T-cell (primary cell): ENCODE data around the gene MSMB. TPM values are rescaled to one million over a fixed set of nuclear protein-coding genes. Genes with fewer than 3 reads are reported as not detected.

ENCODE experiments used
- ATAC-seq, 4 experiments: fragments of 200-7000 bp in 3 of 4; fragments of 150-1000 bp in 1 of 4; cut with Tn5 transposase; replicated peaks in 1 of 4; 1 replicate in 3 of 4; 2 replicates in 1 of 4; pipeline ENCODE4 v1.10.0; 2021; ENCODE audit warnings: moderate library complexity in 3 of 4, mild to moderate bottlenecking in 2 of 4, moderate number of reproducible peaks in 1 of 4
- CTCF ChIA-PET, 2 donors: fragments of 300-600 bp; sonication (Branson Sonifier 250); formaldehyde crosslinking; loops; one replicate each; lab custom pipeline; 2022; ENCODE audit warnings: antibody characterized with exemption in 2 of 2; lab: Charles Lee
- POLR2A ChIA-PET, 2 donors: fragments of 300-600 bp; sonication (Branson Sonifier 250); formaldehyde crosslinking; loops; one replicate each; lab custom pipeline; 2022; ENCODE audit warnings: antibody characterized with exemption in 2 of 2; lab: Charles Lee
- DNase-seq, 35 experiments: peaks; one replicate each; pipeline versions ENCODE4 v3.0.0 to v3.0.0-alpha.2; 2013 to 2023
- H3K27ac ChIP-seq: one replicate; pipeline ENCODE4 v1.5.1; 2013; ENCODE audit warnings: low read length
- H3K27me3 ChIP-seq, 2 experiments: replicated peaks in 1 of 2; 1 replicate in 1 of 2; 2 replicates in 1 of 2; pipeline versions ENCODE4 v1.6.1 to v1.7.0; 2013; ENCODE audit warnings: low read length in 1 of 2, mixed read lengths in 1 of 2; ENCODE audit not compliant: control insufficient read depth in 2 of 2, insufficient read depth in 2 of 2; ENCODE audit errors: extremely low read depth in 1 of 2
- H3K36me3 ChIP-seq, 2 donors: 1 replicate in 1 of 2; 2 replicates in 1 of 2; pipeline versions ENCODE4 v1.6.1 to v1.7.0; 2013; ENCODE audit warnings: low read length in 1 of 2; ENCODE audit not compliant: control insufficient read depth in 2 of 2, insufficient read depth in 1 of 2; ENCODE audit errors: extremely low read depth in 1 of 2
- H3K4me1 ChIP-seq, 2 experiments: 1 replicate in 1 of 2; 2 replicates in 1 of 2; pipeline versions ENCODE4 v1.6.1 to v1.7.0; 2013; ENCODE audit warnings: low read length in 2 of 2, mixed read lengths in 1 of 2; ENCODE audit not compliant: insufficient read depth in 2 of 2, control insufficient read depth in 1 of 2; ENCODE audit errors: extremely low read depth in 1 of 2
- H3K4me3 ChIP-seq, 2 donors: 1 replicate in 1 of 2; 2 replicates in 1 of 2; pipeline versions ENCODE4 v1.5.1 to v1.7.0; 2013; ENCODE audit warnings: mild to moderate bottlenecking in 2 of 2, low read length in 1 of 2, moderate library complexity in 1 of 2; ENCODE audit not compliant: control insufficient read depth in 1 of 2; ENCODE audit errors: extremely low read depth in 1 of 2
- H3K9me3 ChIP-seq: 2 replicates; pipeline ENCODE4 v1.7.0; 2013
- H3K27ac Mint-ChIP-seq, 2 donors: one replicate each; pipeline ENCODE4 v1.8.0; 2020 to 2021; ENCODE audit warnings: mild to moderate bottlenecking in 2 of 2, mixed read lengths in 2 of 2
- H3K27me3 Mint-ChIP-seq, 2 donors: one replicate each; pipeline ENCODE4 v1.8.0; 2021 to 2022; ENCODE audit warnings: mixed read lengths in 2 of 2
- H3K36me3 Mint-ChIP-seq: one replicate; pipeline ENCODE4 v1.8.0; 2021; ENCODE audit warnings: mixed read lengths
- H3K4me1 Mint-ChIP-seq, 3 donors: one replicate each; pipeline ENCODE4 v1.8.0; 2020 to 2022; ENCODE audit warnings: mixed read lengths in 3 of 3, mild to moderate bottlenecking in 1 of 3
- H3K4me3 Mint-ChIP-seq, 3 donors: one replicate each; pipeline ENCODE4 v1.8.0; 2020 to 2022; ENCODE audit warnings: mild to moderate bottlenecking in 3 of 3, mixed read lengths in 3 of 3, moderate library complexity in 3 of 3
- H3K9me3 Mint-ChIP-seq, 3 donors: one replicate each; pipeline ENCODE4 v1.8.0; 2020 to 2022; ENCODE audit warnings: mixed read lengths in 3 of 3
- WGBS: methylation state at CpG from one replicate; pipeline ENCODE4 v1.1.5; 2013; ENCODE audit warnings: missing lambda C conversion rate; ENCODE audit not compliant: insufficient coverage; 5-methylcytosine and 5-hydroxymethylcytosine counted together
- total RNA-seq, 35 experiments: library from RNA in 6 of 35; stranded (reverse) in 6 of 35; fragments of 120-200 nt in 1 of 35; gene quantifications; one replicate each; pipeline versions ENCODE4 v1.2.1 to v1.2.4 and lab custom pipeline; 2013 to 2026

The MSMB gene
- total RNA-seq, 5 donors from 2014 or later (not counting 1 experiment from before 2014, with no cell fraction given) = not detected

DNA sequence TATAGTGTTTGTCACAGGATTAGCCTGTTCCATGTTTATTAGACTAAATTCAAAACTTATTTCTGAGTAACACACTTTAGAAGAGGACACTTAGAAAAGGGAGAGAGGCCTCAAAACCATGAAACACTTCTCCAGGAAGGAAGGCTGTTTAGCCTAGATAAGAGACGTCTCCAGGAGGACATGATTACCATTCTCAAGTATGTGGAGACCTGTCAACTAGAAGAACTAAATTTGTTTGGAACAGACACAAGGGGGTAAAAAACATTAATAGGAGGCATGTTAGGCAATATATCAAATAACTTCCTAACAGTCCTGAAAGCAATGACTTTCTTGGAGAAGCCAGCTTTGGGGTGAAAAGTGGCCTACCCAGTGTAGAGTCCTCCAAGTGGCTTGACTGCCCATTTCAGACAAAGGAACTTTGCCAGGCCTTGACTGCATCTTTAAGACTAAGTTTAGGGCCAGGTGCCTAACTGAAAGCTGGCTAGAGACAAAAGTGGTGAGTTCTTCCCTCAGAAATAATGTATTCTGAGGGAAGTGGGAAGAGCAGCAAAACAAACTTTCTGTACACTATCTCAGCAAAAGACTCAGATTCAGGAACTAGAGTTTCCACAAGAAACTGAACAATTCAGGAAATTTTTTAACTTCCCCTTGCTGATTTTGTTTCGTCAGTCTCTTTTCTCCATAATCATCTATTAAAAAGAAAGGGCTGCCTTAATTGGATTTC is 27.5 kb downstream of the MSMB start:
- peaks cover 61 to 73% (median 66%) of the 10 kb centered on the region in 3 donors for H3K4me1 Mint-ChIP-seq
- Histone ChIP-seq H3K36me3 (peaks cover 5 to 28% of the 10 kb centered on the region in 2 donors), H3K9me3 (no peaks in the 10 kb centered on the region), H3K27me3 (no peaks in the 10 kb centered on the region), H3K4me1 (peaks cover 13 to 27% of the 10 kb centered on the region in 2 experiments), H3K4me3 (no peak overlapping the region), H3K27ac (no peak overlapping the region)
- no peak for ATAC-seq
- CTCF ChIA-PET = interaction anchor here (0.6 to 1.5 kb wide), 2 partner anchors 11 to 783 kb away, joined by 5 to 11 read pairs; partner anchors contain the start of gene NCOA4 (in 1 of the 2)
- H3K27me3 Mint-ChIP-seq = no peaks in the 10 kb centered on the region
- H3K9me3 Mint-ChIP-seq = no peaks in the 10 kb centered on the region
- peaks cover 13% of the 10 kb centered on the region for H3K36me3 Mint-ChIP-seq
- no peak overlapping the region for H3K4me3 Mint-ChIP-seq
- 100% methylated on average over 1 of the region's 2 CpGs for WGBS
- POLR2A ChIA-PET = no interaction called here
- H3K27ac Mint-ChIP-seq = peak overlapping the region; percentile 5 to 84
- DNase-seq = no peak

DNA sequence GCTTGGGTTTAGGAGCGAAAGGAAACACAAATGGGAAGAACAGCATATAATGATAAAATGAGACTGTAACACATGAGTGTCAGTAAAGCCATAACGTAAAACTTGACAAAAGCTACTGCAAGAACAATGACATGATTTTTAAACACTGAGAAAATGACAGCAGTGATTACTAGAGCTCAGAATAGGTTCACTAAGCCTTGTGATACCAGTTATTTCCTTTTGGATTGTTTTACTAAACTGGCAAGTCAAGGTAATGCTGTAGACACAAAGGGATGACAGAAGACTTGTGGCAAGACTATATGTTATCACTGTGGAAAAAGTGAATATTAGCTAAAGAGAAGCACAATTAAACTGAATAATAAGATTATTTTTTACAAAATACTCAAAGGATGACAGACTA is 28.3 kb downstream of the MSMB start:
- ChIA-PET POLR2A (interaction anchor here in 1 of 2 donors (1.0 kb wide), 1 partner anchor 44 kb away, joined by 3 read pairs; no protein-coding TSS in a partner anchor), CTCF (interaction anchor here in 1 of 2 donors (0.8 to 0.9 kb wide), 2 partner anchors 9 to 11 kb away, joined by 3 read pairs; no protein-coding TSS in a partner anchor)
- Mint-ChIP-seq H3K27ac (peak overlapping the region in 1 of 2 donors; percentile 56), H3K4me1 (peaks cover 56 to 65% (median 60%) of the 10 kb centered on the region in 3 donors), H3K36me3 (peaks cover 15% of the 10 kb centered on the region), H3K9me3 (no peaks in the 10 kb centered on the region), H3K27me3 (no peaks in the 10 kb centered on the region), H3K4me3 (no peak overlapping the region)
- WGBS = 100% methylated on average over 1 of the region's 2 CpGs
- Histone ChIP-seq H3K4me3 (no peak overlapping the region), H3K36me3 (peaks cover 7 to 36% of the 10 kb centered on the region in 2 donors), H3K27ac (no peak overlapping the region), H3K4me1 (peaks cover 11 to 21% of the 10 kb centered on the region in 2 experiments), H3K27me3 (no peaks in the 10 kb centered on the region), H3K9me3 (no peaks in the 10 kb centered on the region)
- no peak for ATAC-seq
- DNase-seq = no peak

DNA sequence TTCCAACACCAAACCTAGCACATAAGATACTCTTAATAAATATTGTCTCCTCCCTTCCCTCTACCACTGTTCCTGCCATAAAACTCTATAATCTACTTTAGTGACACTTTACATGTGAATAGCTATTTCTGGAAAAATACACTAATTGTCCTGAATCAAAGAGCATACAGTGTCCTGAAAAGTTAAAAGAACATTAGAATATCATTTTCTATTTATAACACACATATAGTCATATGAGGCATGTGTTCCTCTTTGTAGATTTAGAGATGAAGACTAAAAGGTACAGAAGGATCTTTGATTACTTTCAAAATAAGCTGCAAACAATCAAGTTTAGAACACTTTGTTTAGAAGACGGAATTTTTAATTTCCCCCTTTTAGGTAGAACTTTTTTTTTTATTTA is 29.3 kb downstream of the MSMB start:
- Mint-ChIP-seq H3K9me3 (no peaks in the 10 kb centered on the region), H3K27ac (peak overlapping the region; percentile 29 to 62), H3K27me3 (no peaks in the 10 kb centered on the region), H3K4me3 (no peak overlapping the region), H3K4me1 (peaks cover 47 to 57% (median 52%) of the 10 kb centered on the region in 3 donors), H3K36me3 (peaks cover 16% of the 10 kb centered on the region)
- H3K9me3 ChIP-seq = no peaks in the 10 kb centered on the region
- no CpG with 5 or more reads among the region's 1 CpG for WGBS
- no peak overlapping the region for H3K4me3 ChIP-seq
- DNase-seq (no peak), ATAC-seq (no peak)
- CTCF ChIA-PET = no interaction called here
- H3K36me3 ChIP-seq = peaks cover 8 to 44% of the 10 kb centered on the region in 2 donors
- POLR2A ChIA-PET = interaction anchor here in 1 of 2 donors (0.5 kb wide), 1 partner anchor 12 kb away, joined by 3 read pairs; no protein-coding TSS in a partner anchor
- H3K27ac ChIP-seq = no peak overlapping the region
- peaks cover 8 to 16% of the 10 kb centered on the region in 2 experiments for H3K4me1 ChIP-seq
- H3K27me3 ChIP-seq = no peaks in the 10 kb centered on the region

DNA sequence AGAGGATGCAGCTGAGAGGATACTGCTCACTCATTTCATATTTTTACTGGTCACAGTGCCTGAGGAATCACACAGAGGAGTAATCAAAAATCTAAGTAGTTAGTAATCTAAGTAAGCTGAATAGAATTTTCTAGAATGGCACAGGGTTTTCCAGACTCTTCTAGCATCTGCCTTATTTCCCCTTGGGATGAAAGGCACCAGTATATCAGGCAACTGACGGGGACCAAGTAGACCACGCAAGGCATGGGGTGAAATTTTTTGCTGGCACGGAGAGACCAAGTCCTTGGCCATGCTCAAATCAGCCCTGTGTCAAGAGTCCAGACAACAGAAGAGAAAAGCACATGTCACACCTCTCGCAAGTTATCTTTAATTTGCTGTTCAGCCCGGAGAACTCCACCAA is 29.9 kb downstream of the MSMB start:
- Mint-ChIP-seq H3K9me3 (no peaks in the 10 kb centered on the region), H3K27me3 (no peaks in the 10 kb centered on the region), H3K4me3 (no peak overlapping the region), H3K36me3 (peaks cover 16% of the 10 kb centered on the region), H3K27ac (peak overlapping the region in 1 of 2 donors; percentile 34), H3K4me1 (peaks cover 41 to 52% (median 48%) of the 10 kb centered on the region in 3 donors)
- H3K27ac ChIP-seq = no peak overlapping the region
- no peak overlapping the region for H3K4me3 ChIP-seq
- H3K36me3 ChIP-seq = peaks cover 11 to 49% of the 10 kb centered on the region in 2 donors
- no peak for ATAC-seq
- peaks cover 8 to 16% of the 10 kb centered on the region in 2 experiments for H3K4me1 ChIP-seq
- ChIA-PET CTCF (interaction anchor here in 1 of 2 donors (0.5 kb wide), 1 partner anchor 9 kb away, joined by 4 read pairs; no protein-coding TSS in a partner anchor), POLR2A (interaction anchor here in 1 of 2 donors (0.5 kb wide), 1 partner anchor 13 kb away, joined by 3 read pairs; no protein-coding TSS in a partner anchor)
- WGBS = 100% methylated on average over 3 of the region's 5 CpGs
- no peaks in the 10 kb centered on the region for H3K9me3 ChIP-seq
- no peak for DNase-seq
- H3K27me3 ChIP-seq = no peaks in the 10 kb centered on the region

DNA sequence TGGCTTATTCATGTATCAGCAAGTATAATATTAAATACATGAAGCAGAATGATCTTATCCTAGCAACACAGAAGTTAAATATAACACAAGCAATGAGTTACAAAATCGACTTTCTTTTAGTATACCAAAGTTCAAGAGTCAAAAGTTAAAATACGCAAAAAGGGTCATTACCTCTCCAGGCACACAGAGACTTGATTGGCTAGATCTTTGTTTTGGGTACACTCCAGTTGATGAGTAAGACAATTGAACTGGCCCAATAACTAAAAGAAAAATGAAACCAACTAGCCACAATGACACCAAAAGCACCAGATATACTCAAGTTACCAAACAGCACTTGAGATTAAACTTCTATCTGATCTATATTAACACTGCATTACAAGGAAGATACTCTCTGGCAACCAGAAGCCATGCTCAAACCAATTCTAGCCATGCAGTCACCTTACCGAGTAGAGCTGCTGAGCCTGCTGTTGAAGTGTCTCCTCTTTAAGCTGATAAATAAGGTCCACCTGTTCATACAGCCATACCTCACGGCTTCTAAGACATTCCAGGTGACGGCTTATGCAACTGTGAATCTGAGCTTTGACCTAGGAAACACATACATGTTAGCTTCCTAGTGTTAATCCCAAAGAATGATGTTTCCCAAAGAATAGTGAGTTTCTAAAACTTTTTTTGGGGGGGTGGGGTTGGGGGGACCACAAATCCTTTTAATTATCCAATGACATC is 31.2 kb downstream of the MSMB start:
- no peak for ATAC-seq
- no peaks in the 10 kb centered on the region for H3K27me3 ChIP-seq
- ChIA-PET CTCF (interaction anchor here in 1 of 2 donors (0.5 kb wide), 1 partner anchor 10 kb away, joined by 3 read pairs; no protein-coding TSS in a partner anchor), POLR2A (no interaction called here)
- peaks cover 29 to 39% (median 34%) of the 10 kb centered on the region in 3 donors for H3K4me1 Mint-ChIP-seq
- H3K4me3 ChIP-seq = no peak overlapping the region
- H3K36me3 Mint-ChIP-seq = peaks cover 25% of the 10 kb centered on the region
- H3K27me3 Mint-ChIP-seq = no peaks in the 10 kb centered on the region
- H3K36me3 ChIP-seq = peaks cover 14 to 62% of the 10 kb centered on the region in 2 donors
- 100% methylated on average over 1 of the region's 5 CpGs for WGBS
- no peak overlapping the region for H3K27ac ChIP-seq
- H3K4me1 ChIP-seq = peaks cover 1 to 10% of the 10 kb centered on the region in 2 experiments
- no peaks in the 10 kb centered on the region for H3K9me3 Mint-ChIP-seq
- H3K4me3 Mint-ChIP-seq = no peak overlapping the region
- H3K9me3 ChIP-seq = no peaks in the 10 kb centered on the region
- no peak for DNase-seq
- peak overlapping the region in 1 of 2 donors; percentile 62 for H3K27ac Mint-ChIP-seq

DNA sequence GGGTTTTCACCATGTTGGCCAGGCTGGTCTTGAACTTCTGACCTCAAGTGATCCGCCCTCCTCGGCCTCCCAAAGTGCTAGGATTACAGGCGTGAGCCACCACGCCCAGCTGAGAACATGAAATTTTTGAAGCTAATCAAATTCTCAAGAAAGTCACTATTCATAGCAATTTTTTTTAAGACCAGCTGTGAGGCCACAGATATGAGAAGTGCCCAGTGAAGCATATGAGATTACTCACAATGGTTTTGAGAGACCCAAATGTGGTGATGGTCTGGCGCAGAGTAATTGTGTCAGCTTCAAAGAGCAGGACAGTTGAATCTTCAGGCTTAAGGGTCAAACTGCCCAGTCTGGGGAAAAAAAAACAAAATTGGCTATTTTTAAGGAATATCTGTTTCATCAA is 31.9 kb downstream of the MSMB start:
- Mint-ChIP-seq H3K4me3 (no peak overlapping the region), H3K27me3 (no peaks in the 10 kb centered on the region), H3K4me1 (peaks cover 23 to 33% (median 28%) of the 10 kb centered on the region in 3 donors), H3K36me3 (peaks cover 31% of the 10 kb centered on the region), H3K9me3 (no peaks in the 10 kb centered on the region), H3K27ac (no peak overlapping the region)
- H3K27ac ChIP-seq = no peak overlapping the region
- 96% methylated on average over 4 of the region's 5 CpGs for whole genome bisulfite sequencing
- ATAC-seq (no peak), DNase-seq (no peak)
- H3K36me3 ChIP-seq = peaks cover 14 to 68% of the 10 kb centered on the region in 2 donors
- POLR2A ChIA-PET = no interaction called here
- CTCF ChIA-PET = no interaction called here
- H3K27me3 ChIP-seq = no peaks in the 10 kb centered on the region
- peaks cover 0 to 6% of the 10 kb centered on the region in 2 experiments for H3K4me1 ChIP-seq
- H3K9me3 ChIP-seq = no peaks in the 10 kb centered on the region
- no peak overlapping the region for H3K4me3 ChIP-seq
